Nephron (organoid): Measurements from ENCODE around the gene NRP2.

ENCODE experiments used
- H3K27ac Mint-ChIP-seq, 3 experiments: 2 replicates each; pipeline ENCODE4 v1.8.0; 2020; ENCODE audit warnings: mixed read lengths in 3 of 3, mild to moderate bottlenecking in 2 of 3, moderate library complexity in 1 of 3
- H3K27me3 Mint-ChIP-seq: 2 replicates; pipeline ENCODE4 v1.8.0; 2021; ENCODE audit warnings: low read depth, mild to moderate bottlenecking, moderate library complexity, mixed read lengths
- H3K36me3 Mint-ChIP-seq: 2 replicates; pipeline ENCODE4 v1.8.0; 2020; ENCODE audit warnings: low read depth, mixed read lengths
- H3K4me1 Mint-ChIP-seq: 2 replicates; pipeline ENCODE4 v1.8.0; 2020; ENCODE audit warnings: mixed read lengths
- H3K4me3 Mint-ChIP-seq, 3 experiments: 2 replicates each; pipeline ENCODE4 v1.8.0; 2020; ENCODE audit warnings: mild to moderate bottlenecking in 3 of 3, mixed read lengths in 3 of 3, moderate library complexity in 2 of 3
- H3K9me3 Mint-ChIP-seq: 2 replicates; pipeline ENCODE4 v1.8.0; 2020; ENCODE audit warnings: mixed read lengths
- TF ChIP-seq, protein P1 (sequence below), 3 experiments: fragments of 200-600 bp; sonication (generic); IDR thresholded peaks; one replicate each; pipeline ENCODE4 v1.5.0; 2021; ENCODE audit warnings: antibody characterized with exemption in 3 of 3; ENCODE audit not compliant: unreplicated experiment in 3 of 3

NRP2 gene

DNA sequence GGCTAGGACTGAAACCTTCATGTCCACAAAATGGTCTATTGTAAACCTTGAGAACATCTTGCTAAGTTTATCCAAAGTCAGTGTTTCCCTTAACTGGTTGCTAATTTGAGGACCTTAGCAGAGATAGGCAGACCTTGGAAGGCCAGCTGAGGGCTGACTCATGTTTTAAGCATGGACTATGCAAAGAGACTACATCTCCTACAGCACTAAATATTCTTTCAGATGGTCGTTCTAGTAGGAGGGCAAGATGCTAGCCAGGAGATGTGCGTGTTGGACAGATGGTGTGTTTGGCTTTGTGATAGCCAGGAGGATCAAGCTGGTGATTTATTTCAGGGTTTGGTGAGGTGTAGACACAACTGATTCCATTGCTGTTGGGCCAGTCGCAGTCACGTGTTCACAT, 75.8 kb downstream of the NRP2 start:
- peak overlapping the region in 1 of 3 experiments; percentile 13 for H3K4me3 Mint-ChIP-seq

DNA sequence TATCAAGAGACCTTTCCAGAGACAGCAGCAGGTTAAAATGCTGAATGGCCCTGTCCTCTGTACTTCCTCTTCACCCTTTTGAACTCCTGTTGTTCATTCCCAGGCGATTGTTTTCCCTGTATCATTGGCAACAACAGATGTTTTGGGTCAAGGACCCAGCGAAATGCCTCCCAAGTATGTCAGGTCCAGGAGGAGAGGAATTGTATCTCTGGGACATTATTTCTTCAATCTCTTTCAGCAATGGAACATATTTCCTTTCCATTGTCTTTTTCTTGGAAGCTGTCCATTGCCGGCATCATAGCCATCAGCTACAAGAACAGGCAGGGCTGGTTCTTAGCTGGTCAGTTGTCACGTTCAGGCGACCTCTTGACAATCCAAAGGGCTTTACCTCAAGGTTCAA, 76.2 kb downstream of the NRP2 start:
- Mint-ChIP-seq H3K36me3 (peaks cover 33% of the 10 kb centered on the region), H3K9me3 (no peaks in the 10 kb centered on the region), H3K4me3 (no peak overlapping the region), H3K27me3 (peaks cover 3% of the 10 kb centered on the region), H3K27ac (peak overlapping the region; percentile 64 to 75 (median 75)), H3K4me1 (peaks cover 82% of the 10 kb centered on the region)
- TF ChIP-seq, protein P1, sequence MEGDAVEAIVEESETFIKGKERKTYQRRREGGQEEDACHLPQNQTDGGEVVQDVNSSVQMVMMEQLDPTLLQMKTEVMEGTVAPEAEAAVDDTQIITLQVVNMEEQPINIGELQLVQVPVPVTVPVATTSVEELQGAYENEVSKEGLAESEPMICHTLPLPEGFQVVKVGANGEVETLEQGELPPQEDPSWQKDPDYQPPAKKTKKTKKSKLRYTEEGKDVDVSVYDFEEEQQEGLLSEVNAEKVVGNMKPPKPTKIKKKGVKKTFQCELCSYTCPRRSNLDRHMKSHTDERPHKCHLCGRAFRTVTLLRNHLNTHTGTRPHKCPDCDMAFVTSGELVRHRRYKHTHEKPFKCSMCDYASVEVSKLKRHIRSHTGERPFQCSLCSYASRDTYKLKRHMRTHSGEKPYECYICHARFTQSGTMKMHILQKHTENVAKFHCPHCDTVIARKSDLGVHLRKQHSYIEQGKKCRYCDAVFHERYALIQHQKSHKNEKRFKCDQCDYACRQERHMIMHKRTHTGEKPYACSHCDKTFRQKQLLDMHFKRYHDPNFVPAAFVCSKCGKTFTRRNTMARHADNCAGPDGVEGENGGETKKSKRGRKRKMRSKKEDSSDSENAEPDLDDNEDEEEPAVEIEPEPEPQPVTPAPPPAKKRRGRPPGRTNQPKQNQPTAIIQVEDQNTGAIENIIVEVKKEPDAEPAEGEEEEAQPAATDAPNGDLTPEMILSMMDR (IDR thresholded peaks at IDR 0.05; ENCODE audit: unreplicated experiment in 3 of 3) = no peak

More for the DNA sequence above, 75.8 kb downstream of the NRP2 start:
- H3K36me3 Mint-ChIP-seq = peaks cover 34% of the 10 kb centered on the region
- TF ChIP-seq, protein P1 (IDR thresholded peaks at IDR 0.05; ENCODE audit: unreplicated experiment in 3 of 3) = no peak
- H3K9me3 Mint-ChIP-seq = no peaks in the 10 kb centered on the region
- peak overlapping the region; percentile 18 to 75 (median 64) for H3K27ac Mint-ChIP-seq
- H3K4me1 Mint-ChIP-seq = peaks cover 78% of the 10 kb centered on the region
- H3K27me3 Mint-ChIP-seq = peaks cover 3% of the 10 kb centered on the region

- peak overlapping the region; percentile 64 to 75 (median 75) for H3K27ac Mint-ChIP-seq
- peaks cover 83% of the 10 kb centered on the region for H3K4me1 Mint-ChIP-seq
- peaks cover 3% of the 10 kb centered on the region for H3K27me3 Mint-ChIP-seq
- TF ChIP-seq, protein P1 (IDR thresholded peaks at IDR 0.05; ENCODE audit: unreplicated experiment in 3 of 3) = no peak
- H3K4me3 Mint-ChIP-seq = no peak overlapping the region
- no peaks in the 10 kb centered on the region for H3K9me3 Mint-ChIP-seq
- H3K36me3 Mint-ChIP-seq = peaks cover 30% of the 10 kb centered on the region
Observed at GRCh38 chr2:205759257-205759656, 77.0 kb downstream of the NRP2 start.

GRCh38 chr2:205759732-205760131, 77.4 kb downstream of the NRP2 start:
- Mint-ChIP-seq H3K36me3 (peaks cover 30% of the 10 kb centered on the region), H3K4me3 (no peak overlapping the region), H3K4me1 (peaks cover 81% of the 10 kb centered on the region), H3K9me3 (no peaks in the 10 kb centered on the region), H3K27ac (peak overlapping the region; percentile 64 to 75 (median 75)), H3K27me3 (peaks cover 3% of the 10 kb centered on the region)
- TF ChIP-seq, protein P1 (IDR thresholded peaks at IDR 0.05; ENCODE audit: unreplicated experiment in 3 of 3) = no peak

DNA sequence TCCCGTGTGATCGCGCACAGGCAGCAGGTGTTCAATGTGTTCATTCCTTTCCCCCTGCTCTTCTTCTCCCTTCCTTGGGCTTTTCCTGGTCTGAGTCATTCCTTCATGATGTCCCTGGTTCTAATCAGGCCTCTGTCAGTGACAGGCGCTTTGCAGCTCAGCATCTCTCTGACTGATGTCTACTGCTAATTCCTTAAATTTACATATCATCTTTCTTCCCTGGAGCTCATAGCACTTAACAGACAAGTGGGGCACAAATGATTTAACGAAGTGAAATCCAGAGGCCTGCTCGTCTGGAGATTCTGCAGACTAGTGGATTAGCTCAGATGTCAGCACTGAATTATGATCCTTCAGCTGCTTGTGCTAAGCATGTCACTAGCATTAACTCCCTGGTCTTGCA, 77.9 kb downstream of the NRP2 start:
- Mint-ChIP-seq H3K9me3 (no peaks in the 10 kb centered on the region), H3K4me3 (no peak overlapping the region), H3K36me3 (peaks cover 29% of the 10 kb centered on the region), H3K4me1 (peaks cover 81% of the 10 kb centered on the region), H3K27ac (peak overlapping the region; percentile 6 to 34 (median 19)), H3K27me3 (peaks cover 3% of the 10 kb centered on the region)
- TF ChIP-seq, protein P1 (IDR thresholded peaks at IDR 0.05; ENCODE audit: unreplicated experiment in 3 of 3) = no peak

DNA sequence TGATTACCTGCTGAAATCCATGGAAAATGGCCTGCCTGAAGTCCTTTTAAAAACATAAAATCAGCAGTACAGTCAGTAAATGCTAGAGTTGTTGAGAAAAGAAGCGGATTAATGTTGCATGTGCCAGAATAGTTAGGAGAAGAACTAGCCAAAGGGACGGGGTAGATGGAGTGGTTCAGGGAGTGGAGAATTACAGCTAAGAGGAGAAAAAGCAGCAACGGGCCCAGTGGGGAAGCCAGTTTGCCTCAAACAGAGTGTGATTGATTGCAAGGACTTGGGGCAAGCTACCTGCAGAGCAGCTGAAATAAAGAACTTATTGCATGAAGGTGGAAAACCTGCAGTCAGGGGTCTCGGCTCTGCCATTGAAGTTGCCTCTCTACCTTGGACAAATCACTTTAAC, 79.1 kb downstream of the NRP2 start:
- H3K36me3 Mint-ChIP-seq = peaks cover 23% of the 10 kb centered on the region
- H3K9me3 Mint-ChIP-seq = no peaks in the 10 kb centered on the region
- H3K4me3 Mint-ChIP-seq = no peak overlapping the region
- H3K4me1 Mint-ChIP-seq = peaks cover 77% of the 10 kb centered on the region
- H3K27ac Mint-ChIP-seq = no peak overlapping the region
- TF ChIP-seq, protein P1 (IDR thresholded peaks at IDR 0.05; ENCODE audit: unreplicated experiment in 3 of 3) = no peak
- no peaks in the 10 kb centered on the region for H3K27me3 Mint-ChIP-seq
